ENCODE results near the gene VAV3. TPM values are rescaled to one million over a fixed set of nuclear protein-coding genes. Genes with fewer than 3 reads are reported as not detected.

VAV3 gene
- total and polyA plus RNA-seq, 2 of the 8 experiments (the other 6 are each of a cell fraction or from before 2014, with no cell fraction given) = 2.9 to 7.9 TPM

- ChIA-PET POLR2A (ENCODE audit: partially characterized antibody) (no interaction called here), CTCF (ENCODE audit: partially characterized antibody) (no interaction called here)
- no peak overlapping the region for H4K5ac ChIP-seq (ENCODE audit: insufficient read length, low read depth, low read length)
Observed at GRCh38 chr1:107925565-107925964, 39.4 kb downstream of the VAV3 start.

More at GRCh38 chr1:107925565-107925964, 39.4 kb downstream of the VAV3 start:
- no peak overlapping the region for H2BK15ac ChIP-seq (ENCODE audit: low read length)
- no peak overlapping the region for H2BK20ac ChIP-seq (ENCODE audit: low read length)
- H3K56ac ChIP-seq (replicated peaks; ENCODE audit: insufficient read length, low read depth, low read length) = no peak overlapping the region
- 93% methylated on average over 1 of the region's 1 CpG; no CpG with 5 or more reads in 1 of the 2 experiments for WGBS, 2 experiments (ENCODE audit: extremely low coverage in 1 of 2, insufficient coverage in 1 of 2, insufficient read length in 1 of 2, insufficient replicate concordance in 2 of 2, low coverage in 1 of 2, low lambda C conversion rate in 2 of 2, missing lambda C conversion rate in 1 of 2)
- 0 out of 7 replicates have a peak, but pooled peaks cover 0 to 2% (median 0%) of the 10 kb centered on the region in 4 experiments for H3K4me1 ChIP-seq (replicated peaks in 1 of 4; ENCODE audit: control insufficient read depth in 3 of 4, insufficient read depth in 4 of 4, low read length in 3 of 4)
- no peaks in the 10 kb centered on the region for H3K79me1 ChIP-seq (ENCODE audit: low read depth, low read length)
- H2BK5ac ChIP-seq (ENCODE audit: low read depth, low read length) = no peak overlapping the region
- no peak overlapping the region for H2BK12ac ChIP-seq (ENCODE audit: low read depth, low read length)
- H3K79me2 ChIP-seq (ENCODE audit: control insufficient read depth in 1 of 2, insufficient read depth in 2 of 2, low read length in 2 of 2) = peaks cover 0 to 6% of the 10 kb centered on the region in 2 experiments; a peak in 1 of 4 replicates
- no peak overlapping the region for H2AK5ac ChIP-seq (ENCODE audit: low read depth, low read length)
- H4K20me1 ChIP-seq (replicated peaks in 1 of 2; ENCODE audit: control insufficient read depth in 1 of 2, insufficient read depth in 2 of 2, low read length in 2 of 2) = no peaks in the 10 kb centered on the region
- H3K23ac ChIP-seq (ENCODE audit: insufficient read length) = no peak overlapping the region
- H4K91ac ChIP-seq (replicated peaks; ENCODE audit: insufficient read length, low read length) = no peak overlapping the region
- no peak for FAIRE-seq
- DNase-seq (ENCODE audit: low read depth in 1 of 2, low spot score in 2 of 2) = no peak
- no peaks in the 10 kb centered on the region for H3K23me2 ChIP-seq (ENCODE audit: low read depth, low read length)
- no peak overlapping the region for H4K8ac ChIP-seq (ENCODE audit: extremely low read depth, insufficient read depth, low read length)
- no peak overlapping the region for H3K27ac ChIP-seq (ENCODE audit: low read depth, low read length)
- no peaks in the 10 kb centered on the region for H3K9me3 ChIP-seq (ENCODE audit: insufficient read depth in 2 of 2, low read depth in 1 of 2, low read length in 1 of 2)
- H3K4me3 ChIP-seq (ENCODE audit: extremely low read depth in 1 of 4, insufficient read depth in 2 of 4, low read depth in 3 of 4, low read length in 4 of 4) = no peak overlapping the region
- H2BK120ac ChIP-seq (replicated peaks; ENCODE audit: low read depth, low read length) = no peak overlapping the region
- no peak overlapping the region for H3K18ac ChIP-seq (ENCODE audit: extremely low read depth, low read length)
- no peak overlapping the region for H3K4ac ChIP-seq (replicated peaks; ENCODE audit: insufficient read length, low read depth, low read length)
- no peak overlapping the region for H3K4me2 ChIP-seq (ENCODE audit: insufficient read depth in 1 of 2, low read depth in 2 of 2, low read length in 2 of 2)
- no peak overlapping the region for H3K9ac ChIP-seq (replicated peaks in 1 of 4; ENCODE audit: extremely low read depth in 1 of 4, low read depth in 3 of 4, low read length in 3 of 4)
- TF ChIP-seq TAF1 (IDR thresholded peaks at IDR 0.05; ENCODE audit: low read depth, low read length) = no peak
- H2AFZ ChIP-seq (ENCODE audit: low read length) = no peak overlapping the region
- no peaks in the 10 kb centered on the region for H3K27me3 ChIP-seq (replicated peaks in 1 of 4; ENCODE audit: control insufficient read depth in 3 of 4, extremely low read depth in 1 of 4, insufficient read depth in 3 of 4, low read length in 3 of 4)
- H3K36me3 ChIP-seq (ENCODE audit: control insufficient read depth in 2 of 4, insufficient read depth in 4 of 4, low read length in 3 of 4) = no peaks in the 10 kb centered on the region
- H3K14ac ChIP-seq (ENCODE audit: insufficient read length) = no peak overlapping the region
